HG02763 (cell line): ENCODE data around the gene PIWIL4.

Source experiments
- ATAC-seq: cut with Tn5 transposase; IDR thresholded peaks from one replicate; pipeline ENCODE4 v1.9.1; 2021; ENCODE audit warnings: mild to moderate bottlenecking, moderate library complexity; ENCODE audit not compliant: unreplicated experiment

Gene PIWIL4

DNA sequence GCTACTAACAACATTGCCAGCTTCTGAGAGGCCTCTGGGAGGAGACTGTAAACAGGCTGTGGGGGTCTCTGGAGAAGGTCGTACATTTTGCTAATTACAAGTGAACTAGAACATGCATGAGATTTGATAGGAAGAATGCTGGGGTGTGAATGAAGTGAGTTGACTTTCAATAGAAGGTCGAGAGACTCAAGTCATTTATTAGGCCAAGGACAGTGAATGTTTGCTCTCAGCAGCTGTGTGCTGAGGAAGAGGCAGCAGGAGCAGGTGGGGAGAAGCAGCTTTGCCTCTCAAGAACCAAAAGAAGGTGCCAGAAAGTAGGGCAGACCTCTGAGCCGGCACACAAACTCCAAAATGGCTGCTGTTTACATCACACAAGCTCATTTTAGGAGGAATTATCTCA lies 91.7 kb downstream of the PIWIL4 start:
- ATAC-seq, result no peak

GRCh38 chr11:94661444-94661843 lies 94.3 kb downstream of the PIWIL4 start:
- no peak for ATAC-seq

- ATAC-seq, result no peak
Measured at GRCh38 chr11:94662065-94662779, 95.1 kb downstream of the PIWIL4 start.

DNA sequence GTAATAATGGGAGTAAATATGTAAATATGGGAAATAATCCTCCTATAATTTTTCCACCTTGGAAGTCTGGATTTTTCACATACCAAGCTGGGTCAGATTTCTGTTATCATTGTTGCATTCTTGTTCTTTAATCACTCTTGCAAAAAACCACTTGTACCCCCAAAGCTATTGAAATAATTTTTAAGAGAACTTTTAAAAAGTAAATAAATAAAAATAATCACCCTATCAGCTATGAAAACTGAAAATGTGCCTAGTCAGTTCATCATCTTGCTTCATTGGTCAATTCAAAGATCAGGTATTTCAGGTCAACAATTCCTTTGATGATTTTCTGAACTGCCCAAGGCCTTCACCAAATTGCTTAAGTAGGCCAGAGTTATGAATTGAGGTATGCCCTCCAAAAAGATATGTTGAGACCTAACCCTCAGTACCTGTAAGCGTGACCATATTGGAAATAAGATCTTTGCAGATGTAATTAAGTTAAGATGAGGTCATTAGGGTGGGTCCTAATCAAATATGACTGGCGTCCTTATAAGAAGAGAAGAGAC lies 95.8 kb downstream of the PIWIL4 start:
- no peak for ATAC-seq

DNA sequence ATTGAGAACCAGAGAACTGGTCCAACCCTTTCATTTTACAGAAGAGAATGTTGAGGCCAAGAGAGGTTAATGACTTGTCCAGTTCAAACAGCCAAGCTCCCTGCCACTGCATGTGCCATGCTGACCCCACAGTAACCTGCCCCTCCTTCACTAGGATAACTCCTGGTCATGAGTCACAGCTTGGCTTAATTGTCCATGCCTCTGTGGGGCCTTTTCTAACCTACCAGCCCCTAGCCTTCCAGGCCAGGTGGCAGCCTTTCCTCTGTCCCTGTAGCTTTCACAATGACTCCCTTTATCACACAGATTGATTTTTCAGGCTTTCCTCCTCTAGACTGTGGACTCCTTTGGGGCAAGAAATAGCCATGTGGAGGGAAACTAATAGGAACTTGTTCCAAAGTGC lies 97.2 kb downstream of the PIWIL4 start:
- ATAC-seq, result no peak

GRCh38 chr11:94665116-94665659 lies 98.0 kb downstream of the PIWIL4 start:
- ATAC-seq, result no peak

- no peak for ATAC-seq
Measured at GRCh38 chr11:94666792-94667721, 99.9 kb downstream of the PIWIL4 start.

DNA sequence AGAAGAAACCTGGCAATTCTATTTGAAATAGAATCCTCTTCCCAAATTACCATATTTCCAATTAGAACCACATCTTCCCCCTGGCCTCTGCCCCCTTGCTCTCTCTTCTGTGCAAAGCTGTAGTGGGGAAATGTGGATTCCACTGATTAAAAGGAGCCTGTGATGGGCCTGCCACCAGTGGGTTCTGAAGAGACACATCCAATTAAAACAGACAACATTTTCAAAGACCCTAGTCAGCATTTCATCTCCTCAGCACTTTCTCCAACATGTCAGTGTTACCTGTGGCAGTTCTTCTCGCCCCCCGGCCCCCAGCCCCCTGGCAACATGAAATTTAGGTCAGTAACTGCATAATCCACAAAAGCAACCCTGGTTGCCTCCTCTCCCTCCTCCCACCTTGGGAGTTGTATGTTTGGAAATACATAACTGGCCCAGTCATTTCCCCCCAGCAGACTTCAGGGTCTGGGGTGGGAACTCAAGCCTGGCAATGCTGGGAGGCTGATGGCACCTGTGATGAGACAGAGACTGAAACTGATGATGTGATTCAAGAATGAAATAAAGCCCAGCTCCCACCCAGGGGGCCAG lies 101.1 kb downstream of the PIWIL4 start:
- no peak for ATAC-seq

- ATAC-seq, result no peak
Measured at GRCh38 chr11:94669023-94669422, 101.9 kb downstream of the PIWIL4 start.
